Hematopoietic multipotent progenitor cell (in vitro differentiated cells): ENCODE data around the gene CNTN2. TPM values are rescaled to one million over a fixed set of nuclear protein-coding genes. Genes with fewer than 3 reads are reported as not detected.

Experiments
- DNase-seq, 3 donors: peaks; one replicate each; pipeline ENCODE4 v3.0.0-alpha.2; 2011 to 2015; ENCODE audit warnings: low read depth in 2 of 3, low spot score in 2 of 3
- total RNA-seq: library from RNA; depleted of rRNA; stranded (reverse); fragments of >200 nt; gene quantifications from one replicate; pipeline ENCODE4 v1.2.3, GENCODE V29; 2012

The CNTN2 gene
- total RNA-seq, 1 donor = under 0.01 TPM

DNA sequence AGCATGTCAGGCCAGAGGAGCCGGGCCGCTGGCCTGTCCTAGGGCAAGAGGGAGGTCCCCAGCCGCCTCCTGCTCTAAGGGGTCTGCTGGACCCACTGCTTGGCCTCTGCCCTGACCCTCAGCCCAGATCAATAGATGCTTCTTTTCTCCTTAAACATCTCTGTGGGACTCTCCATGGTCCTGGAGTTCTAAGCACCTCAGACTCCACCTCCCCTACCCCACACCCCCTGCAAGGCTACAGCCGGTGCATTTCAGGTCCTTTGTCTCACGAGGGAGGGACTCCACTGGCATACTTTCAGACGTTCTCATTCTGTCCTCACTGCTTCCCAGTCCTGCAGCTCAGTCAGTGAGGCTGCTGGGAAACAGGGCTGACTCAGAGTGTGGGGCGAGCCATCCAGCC, 11.0 kb downstream of the CNTN2 start:
- no peak for DNase-seq

- no peak for DNase-seq
Measured at GRCh38 chr1:205056188-205056611, 13.2 kb downstream of the CNTN2 start.

GRCh38 chr1:205056956-205057568, 14.1 kb downstream of the CNTN2 start:
- DNase-seq = no peak

- DNase-seq = no peak
Measured at GRCh38 chr1:205057808-205058575, 15.0 kb downstream of the CNTN2 start.

GRCh38 chr1:205058853-205059252, 15.8 kb downstream of the CNTN2 start:
- no peak for DNase-seq

- DNase-seq = no peak
Measured at GRCh38 chr1:205059660-205060059, 16.6 kb downstream of the CNTN2 start.

GRCh38 chr1:205060746-205061145, 17.7 kb downstream of the CNTN2 start:
- DNase-seq = no peak

- no peak for DNase-seq
Measured at GRCh38 chr1:205061227-205061626, 18.2 kb downstream of the CNTN2 start.

DNA sequence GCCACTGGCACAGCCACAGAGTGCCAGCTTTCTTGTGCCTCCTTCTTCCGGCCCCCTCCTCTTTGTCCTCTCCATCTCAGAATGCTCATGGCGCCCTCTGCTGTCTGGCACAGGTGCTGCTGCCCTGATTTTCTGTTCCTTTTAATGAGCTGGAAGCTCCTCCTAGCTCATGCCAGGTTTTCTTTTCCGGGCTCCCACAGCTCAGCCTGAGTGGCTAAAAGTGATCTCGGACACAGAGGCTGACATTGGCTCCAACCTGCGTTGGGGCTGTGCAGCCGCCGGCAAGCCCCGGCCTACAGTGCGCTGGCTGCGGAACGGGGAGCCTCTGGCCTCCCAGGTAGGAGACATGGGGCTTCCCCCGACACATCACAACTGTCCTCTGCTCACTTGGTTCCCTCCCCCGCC, 18.7 kb downstream of the CNTN2 start:
- peak; percentile 30 to 90 (median 75) for DNase-seq

DNA sequence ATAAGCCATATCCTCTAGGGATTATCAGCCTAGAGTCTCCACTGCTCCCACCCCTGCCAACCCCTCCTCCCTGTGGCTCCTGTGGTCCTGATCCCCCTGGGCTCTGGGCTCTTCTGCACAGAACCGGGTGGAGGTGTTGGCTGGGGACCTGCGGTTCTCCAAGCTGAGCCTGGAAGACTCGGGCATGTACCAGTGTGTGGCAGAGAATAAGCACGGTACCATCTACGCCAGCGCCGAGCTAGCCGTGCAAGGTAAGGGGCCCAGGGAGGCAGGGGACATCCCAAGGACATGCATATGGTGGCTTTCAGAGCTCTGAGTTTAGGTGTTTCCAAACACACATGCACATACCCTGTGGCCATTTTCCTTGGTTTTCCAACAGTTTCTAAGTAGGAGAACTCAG, 19.3 kb downstream of the CNTN2 start:
- no peak for DNase-seq

DNA sequence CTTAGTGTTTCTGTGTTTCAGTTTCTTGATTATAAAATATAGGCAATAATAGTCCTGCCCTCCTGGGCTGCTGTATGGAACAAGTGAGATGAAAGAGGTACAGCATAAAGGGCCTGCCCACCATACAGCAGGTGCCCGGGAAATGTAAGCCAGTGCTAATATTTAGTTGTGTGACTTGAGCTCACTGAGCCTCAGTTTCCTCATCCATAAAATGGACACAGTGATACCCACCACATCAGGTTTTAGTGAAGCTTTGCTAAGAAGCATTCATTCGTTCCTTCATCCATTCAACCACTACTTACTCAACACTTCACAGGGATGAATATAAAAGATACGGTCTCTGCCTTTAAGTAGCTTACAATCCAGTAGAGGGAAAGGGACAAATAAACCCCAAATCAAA, 19.9 kb downstream of the CNTN2 start:
- DNase-seq = no peak

DNA sequence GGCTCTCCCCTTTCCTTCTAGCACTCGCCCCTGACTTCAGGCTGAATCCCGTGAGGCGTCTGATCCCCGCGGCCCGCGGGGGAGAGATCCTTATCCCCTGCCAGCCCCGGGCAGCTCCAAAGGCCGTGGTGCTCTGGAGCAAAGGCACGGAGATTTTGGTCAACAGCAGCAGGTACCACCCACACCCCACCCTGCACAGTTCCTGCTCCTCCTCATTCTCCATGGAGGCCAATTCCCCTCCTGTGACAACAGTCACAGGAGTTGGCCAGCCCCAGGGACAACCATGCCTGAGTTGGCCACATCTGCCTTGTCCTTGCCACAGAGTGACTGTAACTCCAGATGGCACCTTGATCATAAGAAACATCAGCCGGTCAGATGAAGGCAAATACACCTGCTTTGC, 21.3 kb downstream of the CNTN2 start:
- no peak for DNase-seq

GRCh38 chr1:205064741-205065316, 21.8 kb downstream of the CNTN2 start:
- DNase-seq = no peak

DNA sequence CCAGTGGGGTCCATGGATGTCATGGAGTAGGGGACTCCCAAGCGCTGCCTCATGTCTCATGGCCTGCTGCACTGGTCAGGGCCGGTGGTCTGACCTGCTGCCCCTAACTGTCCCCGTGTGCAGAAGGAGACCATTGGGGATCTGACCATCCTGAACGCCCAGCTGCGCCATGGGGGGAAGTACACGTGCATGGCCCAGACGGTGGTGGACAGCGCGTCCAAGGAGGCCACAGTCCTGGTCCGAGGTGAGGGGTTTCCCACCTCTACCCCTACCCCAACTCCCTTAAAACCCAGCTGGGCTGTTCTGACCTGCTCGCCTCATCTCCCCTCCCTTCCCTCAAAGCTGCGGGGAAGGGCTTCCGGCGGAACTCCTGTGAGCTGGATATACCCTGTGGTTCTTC, 22.7 kb downstream of the CNTN2 start:
- DNase-seq = no peak

GRCh38 chr1:205066141-205066818, 23.3 kb downstream of the CNTN2 start:
- no peak for DNase-seq

DNA sequence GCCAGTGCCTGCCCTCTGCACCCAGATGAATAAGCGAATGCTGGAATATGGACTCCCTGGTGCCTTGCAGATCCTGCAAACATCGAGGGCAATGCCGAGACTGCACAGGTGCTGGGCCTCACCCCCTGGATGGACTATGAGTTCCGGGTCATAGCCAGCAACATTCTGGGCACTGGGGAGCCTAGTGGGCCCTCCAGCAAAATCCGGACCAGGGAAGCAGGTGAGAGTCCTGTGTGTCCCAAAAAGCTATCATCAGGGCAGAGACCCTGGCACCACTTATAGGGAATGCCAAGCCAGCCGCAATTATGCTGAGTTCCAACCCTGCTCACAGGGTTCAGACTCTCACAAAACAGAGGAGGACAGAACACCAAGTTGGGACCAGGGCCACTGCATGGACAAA, 24.0 kb downstream of the CNTN2 start:
- no peak for DNase-seq

- no peak for DNase-seq
Measured at GRCh38 chr1:205068001-205068400, 25.0 kb downstream of the CNTN2 start.

GRCh38 chr1:205068457-205069040, 25.5 kb downstream of the CNTN2 start:
- no peak for DNase-seq

DNA sequence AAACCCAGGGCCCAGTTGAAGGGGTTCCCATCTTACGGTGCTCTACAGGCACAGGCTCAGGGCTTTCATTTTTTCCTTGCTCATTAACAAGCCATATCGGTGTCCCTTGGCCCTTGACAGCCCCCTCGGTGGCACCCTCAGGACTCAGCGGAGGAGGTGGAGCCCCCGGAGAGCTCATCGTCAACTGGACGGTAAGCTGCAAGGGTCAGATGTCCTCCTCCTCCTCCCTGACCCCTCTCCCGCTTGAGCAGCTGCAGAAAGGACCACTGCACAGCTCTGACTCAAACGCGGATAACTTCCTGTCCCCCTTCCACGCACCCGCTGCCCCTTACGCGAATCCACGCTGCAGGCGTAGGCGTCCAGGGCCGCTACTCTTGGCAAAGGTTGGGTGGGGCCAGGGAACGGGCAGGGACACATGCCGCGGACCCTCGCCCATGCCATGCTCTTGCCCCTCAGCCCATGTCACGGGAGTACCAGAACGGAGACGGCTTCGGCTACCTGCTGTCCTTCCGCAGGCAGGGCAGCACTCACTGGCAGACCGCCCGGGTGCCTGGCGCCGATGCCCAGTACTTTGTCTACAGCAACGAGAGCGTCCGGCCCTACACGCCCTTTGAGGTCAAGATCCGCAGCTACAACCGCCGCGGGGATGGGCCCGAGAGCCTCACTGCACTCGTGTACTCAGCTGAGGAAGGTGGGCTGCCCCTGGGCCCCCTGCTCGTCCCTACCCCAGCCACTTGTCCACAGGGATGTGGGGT, 26.5 kb downstream of the CNTN2 start:
- DNase-seq = no peak

- DNase-seq = no peak
Measured at GRCh38 chr1:205071028-205071409, 28.0 kb downstream of the CNTN2 start.
